ENCODE results near the gene PDE3A.
"Not testable (repeated sequence)": the region's sequence is repeated elsewhere in the genome, so short reads cannot be mapped to it uniquely, and the experiment has no call there.

Gene PDE3A

DNA sequence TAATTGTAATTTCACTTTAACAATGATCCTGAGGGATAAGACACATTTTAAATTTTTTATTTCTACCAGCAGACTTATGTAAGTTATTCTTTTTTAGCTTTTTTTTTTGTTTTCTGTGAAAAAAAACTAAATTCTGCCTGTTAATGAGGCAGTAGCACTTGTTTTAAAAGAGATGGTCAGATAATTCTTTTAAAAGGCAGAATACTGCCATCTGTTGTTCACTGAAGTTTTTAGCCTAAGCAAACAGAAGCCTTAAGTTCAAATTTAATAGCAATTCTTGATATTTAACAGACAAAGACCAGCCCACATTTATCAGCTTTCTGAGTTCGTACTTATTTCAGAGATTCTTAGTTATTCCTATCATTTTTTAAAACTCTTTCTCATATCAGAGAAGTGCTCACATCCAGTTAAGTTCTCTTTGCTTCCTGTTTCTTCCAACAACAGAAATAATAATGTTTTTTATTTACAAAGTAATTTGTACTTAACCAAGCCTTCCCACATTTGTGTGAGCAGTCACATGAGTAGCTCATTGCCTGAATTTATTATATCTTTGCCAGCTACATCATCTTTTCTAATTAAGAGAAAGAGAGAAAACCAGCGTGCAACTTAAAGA is 233.4 kb downstream of the PDE3A start:
- no peaks in the 10 kb centered on the region for H3K9me3 ChIP-seq (ENCODE audit: insufficient read depth, low read depth, low read length)
- no peaks in the 10 kb centered on the region for H3K4me1 ChIP-seq (ENCODE audit: insufficient read depth, low read length, poor library complexity, severe bottlenecking)
- no peak overlapping the region for H3K4me3 ChIP-seq (ENCODE audit: low read length, poor library complexity, severe bottlenecking)
- no peaks in the 10 kb centered on the region for H4K20me1 ChIP-seq (ENCODE audit: insufficient read depth, low read length, poor library complexity, severe bottlenecking)
- no peak overlapping the region; the same call in 1 of the 2 replicates for H2AFZ ChIP-seq (ENCODE audit: low read length)
- H3F3A ChIP-seq (ENCODE audit: low read depth) = no peaks in the 10 kb centered on the region
- H3K4me2 ChIP-seq (ENCODE audit: low read depth, low read length, poor library complexity, severe bottlenecking) = no peak overlapping the region
- no peaks in the 10 kb centered on the region for H3K27me3 ChIP-seq (ENCODE audit: insufficient read depth, low read length, poor library complexity, severe bottlenecking)
- H3K9me2 ChIP-seq (replicated peaks; ENCODE audit: low read depth, low read length) = no peaks in the 10 kb centered on the region
- H3K79me2 ChIP-seq (ENCODE audit: insufficient read depth, low read length) = no peaks in the 10 kb centered on the region
- no peak for TF ChIP-seq EZH2phosphoT487 (IDR thresholded peaks at IDR 0.05; ENCODE audit: borderline replicate concordance)
- TF ChIP-seq, protein P1, sequence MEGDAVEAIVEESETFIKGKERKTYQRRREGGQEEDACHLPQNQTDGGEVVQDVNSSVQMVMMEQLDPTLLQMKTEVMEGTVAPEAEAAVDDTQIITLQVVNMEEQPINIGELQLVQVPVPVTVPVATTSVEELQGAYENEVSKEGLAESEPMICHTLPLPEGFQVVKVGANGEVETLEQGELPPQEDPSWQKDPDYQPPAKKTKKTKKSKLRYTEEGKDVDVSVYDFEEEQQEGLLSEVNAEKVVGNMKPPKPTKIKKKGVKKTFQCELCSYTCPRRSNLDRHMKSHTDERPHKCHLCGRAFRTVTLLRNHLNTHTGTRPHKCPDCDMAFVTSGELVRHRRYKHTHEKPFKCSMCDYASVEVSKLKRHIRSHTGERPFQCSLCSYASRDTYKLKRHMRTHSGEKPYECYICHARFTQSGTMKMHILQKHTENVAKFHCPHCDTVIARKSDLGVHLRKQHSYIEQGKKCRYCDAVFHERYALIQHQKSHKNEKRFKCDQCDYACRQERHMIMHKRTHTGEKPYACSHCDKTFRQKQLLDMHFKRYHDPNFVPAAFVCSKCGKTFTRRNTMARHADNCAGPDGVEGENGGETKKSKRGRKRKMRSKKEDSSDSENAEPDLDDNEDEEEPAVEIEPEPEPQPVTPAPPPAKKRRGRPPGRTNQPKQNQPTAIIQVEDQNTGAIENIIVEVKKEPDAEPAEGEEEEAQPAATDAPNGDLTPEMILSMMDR (conservative IDR thresholded peaks at IDR 0.05; ENCODE audit: low read length) = peak; percentile 66
- H3K36me3 ChIP-seq (ENCODE audit: insufficient read depth, low read length) = no peaks in the 10 kb centered on the region
- no peak overlapping the region for H3K9ac ChIP-seq (ENCODE audit: low read depth, low read length, poor library complexity, severe bottlenecking)

DNA sequence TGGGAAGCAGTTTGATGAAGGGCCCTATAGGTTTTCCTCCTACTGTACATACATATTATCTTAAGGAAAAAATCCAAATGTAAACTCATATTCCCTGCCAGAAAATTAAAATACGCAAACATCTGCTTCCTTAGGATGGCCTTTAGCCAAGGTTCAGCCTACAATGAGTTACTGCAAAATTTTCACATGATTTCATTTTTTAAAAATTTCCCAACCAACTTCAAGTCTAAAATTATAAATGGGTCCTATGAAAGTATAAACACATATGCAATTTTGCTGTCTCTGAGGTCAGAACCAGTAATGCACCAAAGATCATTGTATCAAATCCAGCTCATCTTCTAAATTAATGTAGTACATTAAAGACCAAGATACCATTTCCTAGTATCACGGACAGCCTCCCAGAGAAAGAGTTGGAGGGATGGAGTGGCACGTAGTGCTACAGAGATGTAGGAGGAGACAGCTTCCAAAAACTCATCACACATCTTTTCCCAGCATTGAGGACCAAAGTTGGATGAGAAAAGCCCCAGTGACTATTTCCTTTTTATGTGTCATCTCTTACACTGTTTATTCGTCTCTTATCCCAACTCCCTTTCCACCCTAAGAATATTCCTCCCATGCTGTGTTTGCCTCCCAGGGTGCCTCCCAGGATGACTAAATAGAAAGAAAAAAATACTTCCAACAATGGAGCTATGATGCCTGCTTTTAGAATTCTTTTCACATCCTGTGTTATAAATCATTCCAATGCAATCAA is 234.5 kb downstream of the PDE3A start:
- H3K27me3 ChIP-seq (ENCODE audit: insufficient read depth, low read length, poor library complexity, severe bottlenecking) = no peaks in the 10 kb centered on the region
- no peak overlapping the region; the same call in 1 of the 2 replicates for H2AFZ ChIP-seq (ENCODE audit: low read length)
- no peaks in the 10 kb centered on the region for H3F3A ChIP-seq (ENCODE audit: low read depth)
- H3K9ac ChIP-seq (ENCODE audit: low read depth, low read length, poor library complexity, severe bottlenecking) = no peak overlapping the region
- no peak for TF ChIP-seq EZH2phosphoT487 (IDR thresholded peaks at IDR 0.05; ENCODE audit: borderline replicate concordance)
- TF ChIP-seq, protein P1 (conservative IDR thresholded peaks at IDR 0.05; ENCODE audit: low read length) = no peak
- no peaks in the 10 kb centered on the region for H3K36me3 ChIP-seq (ENCODE audit: insufficient read depth, low read length)
- no peaks in the 10 kb centered on the region for H3K9me3 ChIP-seq (ENCODE audit: insufficient read depth, low read depth, low read length)
- no peaks in the 10 kb centered on the region for H4K20me1 ChIP-seq (ENCODE audit: insufficient read depth, low read length, poor library complexity, severe bottlenecking)
- no peaks in the 10 kb centered on the region for H3K9me2 ChIP-seq (replicated peaks; ENCODE audit: low read depth, low read length)
- H3K4me1 ChIP-seq (ENCODE audit: insufficient read depth, low read length, poor library complexity, severe bottlenecking) = no peaks in the 10 kb centered on the region
- H3K4me2 ChIP-seq (ENCODE audit: low read depth, low read length, poor library complexity, severe bottlenecking) = no peak overlapping the region
- H3K4me3 ChIP-seq (ENCODE audit: low read length, poor library complexity, severe bottlenecking) = no peak overlapping the region
- no peaks in the 10 kb centered on the region for H3K79me2 ChIP-seq (ENCODE audit: insufficient read depth, low read length)

DNA sequence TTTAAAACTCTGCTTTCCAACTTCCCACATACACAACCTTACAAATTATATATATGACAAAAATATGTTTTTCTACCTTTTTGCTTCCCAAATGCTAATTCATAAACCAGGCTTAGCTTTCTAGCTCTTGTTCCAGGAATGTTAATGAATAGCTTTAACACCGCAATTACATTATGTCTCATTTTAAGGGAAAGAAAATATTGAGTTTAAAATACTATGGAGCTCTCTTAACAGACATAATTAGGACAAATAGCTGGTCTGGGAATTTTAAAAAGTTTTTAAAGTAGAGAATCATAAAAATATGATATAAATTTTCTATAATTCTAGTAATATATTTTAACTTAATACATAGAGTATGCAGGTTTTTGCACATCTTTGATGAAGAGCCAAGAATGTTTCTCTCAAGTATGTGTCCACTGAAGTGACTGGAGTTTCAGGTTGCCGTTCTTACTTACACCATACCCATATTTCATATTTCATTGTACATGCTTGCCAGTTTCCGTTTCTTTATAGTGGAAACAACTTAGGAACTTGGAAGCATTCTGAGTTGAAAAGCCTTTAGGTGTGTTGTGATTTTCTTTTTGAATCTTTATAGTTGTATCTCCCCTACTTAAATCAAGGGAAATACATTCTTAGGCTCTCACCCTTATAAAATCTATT is 236.2 kb downstream of the PDE3A start:
- Histone ChIP-seq H3K4me3 (ENCODE audit: low read length, poor library complexity, severe bottlenecking) (no peak overlapping the region), H3K9me2 (replicated peaks; ENCODE audit: low read depth, low read length) (no peaks in the 10 kb centered on the region), H3K4me1 (ENCODE audit: insufficient read depth, low read length, poor library complexity, severe bottlenecking) (no peaks in the 10 kb centered on the region), H3K9ac (ENCODE audit: low read depth, low read length, poor library complexity, severe bottlenecking) (no peak overlapping the region), H3F3A (ENCODE audit: low read depth) (no peaks in the 10 kb centered on the region), H4K20me1 (ENCODE audit: insufficient read depth, low read length, poor library complexity, severe bottlenecking) (no peaks in the 10 kb centered on the region), H3K27me3 (ENCODE audit: insufficient read depth, low read length, poor library complexity, severe bottlenecking) (no peaks in the 10 kb centered on the region), H3K79me2 (ENCODE audit: insufficient read depth, low read length) (no peaks in the 10 kb centered on the region), H3K4me2 (ENCODE audit: low read depth, low read length, poor library complexity, severe bottlenecking) (no peak overlapping the region), H2AFZ (ENCODE audit: low read length) (no peak overlapping the region), H3K36me3 (ENCODE audit: insufficient read depth, low read length) (no peaks in the 10 kb centered on the region), H3K9me3 (ENCODE audit: insufficient read depth, low read depth, low read length) (no peaks in the 10 kb centered on the region)
- TF ChIP-seq, protein P1 (conservative IDR thresholded peaks at IDR 0.05; ENCODE audit: low read length) = no peak
- no peak for TF ChIP-seq EZH2phosphoT487 (IDR thresholded peaks at IDR 0.05; ENCODE audit: borderline replicate concordance)

DNA sequence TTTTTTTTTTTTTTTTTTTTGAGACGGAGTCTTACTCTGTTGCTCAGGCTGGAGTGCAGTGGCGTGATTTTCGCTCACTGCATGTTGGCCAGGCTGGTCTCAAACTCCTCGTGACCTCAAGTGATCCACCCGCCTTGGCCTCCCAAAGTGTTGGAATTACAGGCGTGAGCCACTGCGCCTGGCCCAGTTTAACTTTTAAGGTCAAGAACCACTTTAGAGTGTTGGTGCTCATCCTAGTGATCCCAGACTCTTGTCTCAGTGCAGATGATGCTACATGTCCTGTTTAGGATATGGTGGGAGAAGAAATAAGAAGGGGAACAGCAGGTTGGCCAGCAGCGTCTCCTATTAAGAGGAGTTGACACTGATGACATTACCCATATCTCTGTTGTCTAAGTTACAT is 246.7 kb downstream of the PDE3A start:
- not testable (repeated sequence) for H3K9ac ChIP-seq (ENCODE audit: low read depth, low read length, poor library complexity, severe bottlenecking); H3K27me3 ChIP-seq (ENCODE audit: insufficient read depth, low read length, poor library complexity, severe bottlenecking); H3F3A ChIP-seq (ENCODE audit: low read depth); H3K4me3 ChIP-seq (ENCODE audit: low read length, poor library complexity, severe bottlenecking); H2AFZ ChIP-seq (ENCODE audit: low read length); H3K9me3 ChIP-seq (ENCODE audit: insufficient read depth, low read depth, low read length); H3K79me2 ChIP-seq (ENCODE audit: insufficient read depth, low read length); H3K9me2 ChIP-seq (replicated peaks; ENCODE audit: low read depth, low read length); H3K36me3 ChIP-seq (ENCODE audit: insufficient read depth, low read length); H4K20me1 ChIP-seq (ENCODE audit: insufficient read depth, low read length, poor library complexity, severe bottlenecking)
- Histone ChIP-seq H3K4me2 (ENCODE audit: low read depth, low read length, poor library complexity, severe bottlenecking) (peak overlapping the region; percentile 32), H3K4me1 (ENCODE audit: insufficient read depth, low read length, poor library complexity, severe bottlenecking) (peaks cover 17% of the 10 kb centered on the region)

Measured in Loucy (cell line).